HepG2 (cell line): ENCODE measurements around the gene ASIC3. TPM values are rescaled to one million over a fixed set of nuclear protein-coding genes. Genes with fewer than 3 reads are reported as not detected.

Experiments used
- DMTF1 ChIP-seq: sonication (generic); formaldehyde crosslinking; IDR thresholded peaks from 2 replicates; pipeline ENCODE4 v1.4.0; 2020; ENCODE audit warnings: mild to moderate bottlenecking, missing genetic modification reagents
- EEA1 ChIP-seq: sonication (generic); formaldehyde crosslinking; IDR thresholded peaks from 2 replicates; pipeline ENCODE4 v1.5.1; 2020; ENCODE audit warnings: mild to moderate bottlenecking, missing genetic modification reagents, borderline replicate concordance
- HDAC1 ChIP-seq: sonication (generic); formaldehyde crosslinking; IDR thresholded peaks from 2 replicates; pipeline ENCODE4 v1.5.1; 2020; ENCODE audit warnings: mild to moderate bottlenecking, missing genetic modification reagents
- HNF1A ChIP-seq, 2 experiments: sonication (generic) in 1 of 2; formaldehyde crosslinking in 1 of 2; IDR thresholded peaks; 2 replicates each; pipeline versions ENCODE4 v1.4.0 to v1.6.1; 2016 to 2020; ENCODE audit warnings: borderline replicate concordance in 1 of 2, low read depth in 1 of 2, mild to moderate bottlenecking in 1 of 2, missing genetic modification reagents in 1 of 2
- HNRNPLL ChIP-seq: fragments of 200-400 bp; formaldehyde crosslinking; IDR thresholded peaks from 2 replicates; pipeline ENCODE4 v1.6.1; 2017; ENCODE audit warnings: mild to moderate bottlenecking, low read depth, low read length; ENCODE audit not compliant: poor library complexity, severe bottlenecking
- HOMEZ ChIP-seq: IDR thresholded peaks from 2 replicates; pipeline ENCODE4 v1.6.1; 2016; ENCODE audit warnings: low read depth
- MTERF4 ChIP-seq: sonication (generic); formaldehyde crosslinking; IDR thresholded peaks from 2 replicates; pipeline ENCODE4 v1.8.0; 2023; ENCODE audit warnings: mild to moderate bottlenecking, missing genetic modification reagents
- NBN ChIP-seq: fragments of 450-650 bp; conservative IDR thresholded peaks from 2 replicates; pipeline ENCODE4 v1.6.1; 2017
- RARG ChIP-seq: sonication (generic); formaldehyde crosslinking; IDR thresholded peaks from 2 replicates; pipeline ENCODE4 v1.4.0; 2020; ENCODE audit warnings: low read depth, mild to moderate bottlenecking, missing genetic modification reagents
- STAT6 ChIP-seq: sonication (generic); formaldehyde crosslinking; IDR thresholded peaks from 2 replicates; pipeline ENCODE4 v1.4.0; 2020; ENCODE audit warnings: missing genetic modification reagents, mild to moderate bottlenecking, borderline replicate concordance
- ZNF546 ChIP-seq: sonication (generic); formaldehyde crosslinking; conservative IDR thresholded peaks from 2 replicates; pipeline ENCODE4 v1.8.1; 2023; ENCODE audit warnings: mild to moderate bottlenecking, missing genetic modification reagents
- ZNF878 ChIP-seq: sonication (generic); formaldehyde crosslinking; IDR thresholded peaks from 2 replicates; pipeline ENCODE4 v1.8.1; 2023; ENCODE audit warnings: mild to moderate bottlenecking, missing genetic modification reagents, moderate library complexity
- polyA plus RNA-seq, 8 experiments: library from polyadenylated mRNA; depleted of rRNA in 3 of 8; stranded (reverse) in 7 of 8; unstranded in 1 of 8; fragments of >200 nt; fragmentation: Illumina TruSeq in 4 of 8; extraction: Trizol in 4 of 8; gene quantifications; 2 replicates each; pipeline versions ENCODE4 v1.2.1 to v1.2.3, GENCODE V29; 2011 to 2016; ENCODE audit warnings: low read depth in 4 of 8, missing spikeins in 1 of 8, mixed read lengths in 1 of 8; ENCODE audit not compliant: insufficient read depth in 1 of 8
- total RNA-seq, 5 experiments: library from RNA; depleted of rRNA; stranded (reverse); fragments of >200 nt; fragmentation: Illumina TruSeq; extraction: Trizol; gene quantifications; 2 replicates each; pipeline ENCODE4 v1.2.3, GENCODE V29; 2016; ENCODE audit warnings: low read depth in 1 of 5
- TF ChIP-seq, protein P1 (sequence below): sonication (generic); formaldehyde crosslinking; IDR thresholded peaks from 2 replicates; pipeline ENCODE4 v1.5.0; 2020; ENCODE audit warnings: mild to moderate bottlenecking, missing genetic modification reagents, moderate library complexity

ASIC3 gene
- total and polyA plus RNA-seq, 2 of the 13 experiments (the other 11 are each of a cell fraction or from before 2014, with no cell fraction given) = 0.51 TPM; not detected in 1

GRCh38 chr7:151080522-151081169, 32.3 kb downstream of the ASIC3 start, which contains the start of gene FASTK (continued):
- TF ChIP-seq STAT6 (CRISPR knock-in tag) (no peak; the same call in 1 of the 2 replicates), NBN (no peak), RARG (no peak; the same call in 1 of the 2 replicates), DMTF1 (CRISPR knock-in tag) (no peak), HDAC1 (CRISPR knock-in tag) (peak; percentile 83), ZNF546 (CRISPR knock-in tag) (no peak; the same call in 1 of the 2 replicates), EEA1 (CRISPR knock-in tag) (no peak), HOMEZ (CRISPR knock-in tag) (0 out of 2 replicates have a peak, but pooled peaks have one; percentile 43), HNF1A (IDR thresholded peaks at IDR 0.05; ENCODE audit: low read depth) (no peak), HNF1A (CRISPR knock-in tag; IDR thresholded peaks at IDR 0.05; ENCODE audit: borderline replicate concordance) (peak; percentile 69; the same call in 1 of the 2 replicates), ZNF878 (no peak), HNRNPLL (peak; percentile 81), MTERF4 (CRISPR knock-in tag) (peak; percentile 79; the same call in 1 of the 2 replicates)
- TF ChIP-seq, protein P1, sequence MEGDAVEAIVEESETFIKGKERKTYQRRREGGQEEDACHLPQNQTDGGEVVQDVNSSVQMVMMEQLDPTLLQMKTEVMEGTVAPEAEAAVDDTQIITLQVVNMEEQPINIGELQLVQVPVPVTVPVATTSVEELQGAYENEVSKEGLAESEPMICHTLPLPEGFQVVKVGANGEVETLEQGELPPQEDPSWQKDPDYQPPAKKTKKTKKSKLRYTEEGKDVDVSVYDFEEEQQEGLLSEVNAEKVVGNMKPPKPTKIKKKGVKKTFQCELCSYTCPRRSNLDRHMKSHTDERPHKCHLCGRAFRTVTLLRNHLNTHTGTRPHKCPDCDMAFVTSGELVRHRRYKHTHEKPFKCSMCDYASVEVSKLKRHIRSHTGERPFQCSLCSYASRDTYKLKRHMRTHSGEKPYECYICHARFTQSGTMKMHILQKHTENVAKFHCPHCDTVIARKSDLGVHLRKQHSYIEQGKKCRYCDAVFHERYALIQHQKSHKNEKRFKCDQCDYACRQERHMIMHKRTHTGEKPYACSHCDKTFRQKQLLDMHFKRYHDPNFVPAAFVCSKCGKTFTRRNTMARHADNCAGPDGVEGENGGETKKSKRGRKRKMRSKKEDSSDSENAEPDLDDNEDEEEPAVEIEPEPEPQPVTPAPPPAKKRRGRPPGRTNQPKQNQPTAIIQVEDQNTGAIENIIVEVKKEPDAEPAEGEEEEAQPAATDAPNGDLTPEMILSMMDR (CRISPR knock-in tag) = no peak
